ENCODE data around the gene RAB31.

The RAB31 gene

GRCh38 chr18:9694174-9694573 lies 13.9 kb upstream of the RAB31 start:
- no peak for DNase-seq (ENCODE audit: low spot score)

- DNase-seq (ENCODE audit: low spot score), result no peak
These were observed 13.1 kb upstream of the RAB31 start for GRCh38 chr18:9694952-9695495.

GRCh38 chr18:9695605-9696004 lies 12.5 kb upstream of the RAB31 start:
- no peak for DNase-seq (ENCODE audit: low spot score)

DNA sequence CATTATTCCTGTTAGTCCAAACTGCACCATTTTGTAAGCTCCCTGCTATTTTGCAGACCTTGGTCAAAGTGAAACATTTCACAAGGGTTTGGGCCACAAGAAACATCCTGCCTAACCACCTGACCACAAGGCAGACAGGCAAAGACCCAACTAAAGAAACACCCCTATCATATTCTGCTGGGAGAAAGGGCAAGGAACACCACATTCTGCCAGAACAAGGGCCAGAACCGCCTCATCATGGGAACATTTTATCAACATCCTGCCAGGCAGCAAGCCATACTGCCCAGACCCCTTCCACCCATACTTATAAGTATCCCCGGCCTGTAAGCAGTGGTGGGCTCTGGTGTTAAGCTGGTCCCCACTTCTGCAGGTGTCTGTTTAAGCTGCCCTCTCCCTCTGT lies 12.0 kb upstream of the RAB31 start:
- no peak for DNase-seq (ENCODE audit: low spot score)

GRCh38 chr18:9696701-9697100 lies 11.4 kb upstream of the RAB31 start:
- DNase-seq (ENCODE audit: low spot score), result no peak

DNA sequence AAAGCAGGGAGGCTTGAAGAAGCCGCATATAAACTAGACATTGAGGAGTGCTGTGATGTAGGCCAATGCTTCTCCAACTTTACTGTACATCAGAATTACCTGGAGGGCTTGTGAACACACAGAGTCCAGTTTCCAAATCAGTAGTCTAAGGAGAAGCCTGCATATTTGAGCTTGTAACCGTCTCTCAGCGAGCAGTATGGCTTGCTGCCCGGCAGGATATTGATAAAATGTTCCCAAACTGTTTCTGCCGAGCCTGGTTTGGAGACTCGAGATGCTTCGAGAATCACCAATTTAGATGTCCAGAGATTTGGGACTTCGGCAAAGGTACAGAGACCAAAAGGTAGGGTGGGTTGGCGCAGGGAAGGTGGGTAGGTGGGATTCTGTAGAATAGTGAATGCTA lies 11.0 kb upstream of the RAB31 start:
- DNase-seq (ENCODE audit: low spot score), result no peak

DNA sequence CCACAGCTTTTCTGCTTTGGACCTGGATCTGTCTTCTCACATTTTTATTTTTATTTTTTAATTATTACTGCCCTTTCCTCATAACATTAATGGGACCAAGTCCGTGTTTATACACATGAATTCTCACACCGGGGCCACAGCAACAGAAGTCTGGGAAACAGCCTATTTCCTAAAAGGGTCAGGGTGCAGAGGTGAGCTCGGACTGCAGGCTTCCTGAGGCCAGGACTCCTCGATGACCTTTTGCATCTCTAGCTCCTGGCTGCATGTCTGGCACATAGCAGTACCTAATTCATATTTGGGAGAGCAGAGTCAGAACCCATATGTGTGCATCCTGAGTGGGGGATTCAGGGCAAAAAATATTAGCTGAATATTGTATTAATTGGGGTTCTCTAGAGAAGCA lies 9.6 kb upstream of the RAB31 start:
- DNase-seq (ENCODE audit: low spot score), result no peak

DNA sequence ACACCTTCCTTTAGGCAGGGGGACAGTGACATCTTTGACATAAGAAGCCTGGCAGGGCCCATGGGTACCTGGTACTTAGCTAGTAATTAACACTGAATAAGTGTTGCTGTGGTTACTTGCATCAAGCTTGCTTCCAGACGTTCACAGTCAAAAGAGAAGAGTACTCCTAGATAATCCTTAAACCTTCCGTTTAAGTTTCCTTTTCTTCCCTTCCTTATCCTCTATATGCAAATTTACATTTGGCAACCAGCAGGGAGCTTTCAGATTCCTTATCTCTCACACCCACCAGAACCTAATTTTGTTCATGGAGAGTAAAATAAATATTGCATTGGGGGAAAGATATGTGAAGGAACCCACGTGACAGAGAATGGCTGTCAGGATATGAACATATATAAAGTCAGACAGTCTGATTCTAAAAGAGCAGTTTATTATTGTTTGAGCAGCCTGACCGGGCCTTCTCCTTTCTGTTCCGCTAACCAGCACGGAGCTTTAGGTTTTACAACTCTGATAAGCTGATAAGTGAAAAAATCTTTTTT lies 7.8 kb upstream of the RAB31 start:
- no peak for DNase-seq (ENCODE audit: low spot score)

DNA sequence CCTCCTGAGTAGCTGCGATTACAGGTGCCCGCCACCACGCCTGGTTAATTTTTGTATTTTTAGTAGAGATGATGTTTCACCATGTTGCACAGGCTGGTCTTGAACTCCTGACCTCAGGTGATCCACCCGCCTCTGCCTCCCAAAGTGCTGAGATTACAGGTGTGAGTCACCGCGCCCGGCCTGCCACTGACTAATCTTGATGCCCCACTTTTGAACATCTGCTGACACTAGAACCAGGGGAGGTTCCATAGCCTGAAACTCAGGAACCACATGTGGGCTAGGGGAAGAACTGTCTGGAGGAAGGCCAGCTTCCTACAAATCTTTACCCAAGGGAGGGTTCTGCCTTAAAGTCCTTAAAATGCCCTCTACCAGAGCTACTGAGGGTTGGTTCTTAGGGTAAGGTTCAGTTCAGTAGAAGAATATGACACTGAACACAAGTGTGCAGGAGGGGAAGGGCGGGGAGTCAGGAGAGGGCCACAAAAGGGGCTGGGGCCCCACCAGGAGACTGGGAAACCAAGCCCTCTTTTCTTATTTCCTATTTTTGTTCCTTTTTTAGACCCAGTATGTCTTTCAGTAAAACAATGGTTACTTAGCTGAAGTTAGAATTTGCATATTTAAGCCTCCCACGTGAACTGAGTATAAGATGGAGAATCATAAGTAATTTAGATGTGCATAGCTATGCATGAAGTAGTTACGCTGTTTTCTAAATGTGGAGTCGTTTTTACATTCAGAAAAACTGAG lies 6.3 kb upstream of the RAB31 start:
- DNase-seq (ENCODE audit: low spot score), result no peak

- DNase-seq (ENCODE audit: low spot score), result no peak
These were observed 3.6 kb upstream of the RAB31 start for GRCh38 chr18:9704233-9705118.

DNA sequence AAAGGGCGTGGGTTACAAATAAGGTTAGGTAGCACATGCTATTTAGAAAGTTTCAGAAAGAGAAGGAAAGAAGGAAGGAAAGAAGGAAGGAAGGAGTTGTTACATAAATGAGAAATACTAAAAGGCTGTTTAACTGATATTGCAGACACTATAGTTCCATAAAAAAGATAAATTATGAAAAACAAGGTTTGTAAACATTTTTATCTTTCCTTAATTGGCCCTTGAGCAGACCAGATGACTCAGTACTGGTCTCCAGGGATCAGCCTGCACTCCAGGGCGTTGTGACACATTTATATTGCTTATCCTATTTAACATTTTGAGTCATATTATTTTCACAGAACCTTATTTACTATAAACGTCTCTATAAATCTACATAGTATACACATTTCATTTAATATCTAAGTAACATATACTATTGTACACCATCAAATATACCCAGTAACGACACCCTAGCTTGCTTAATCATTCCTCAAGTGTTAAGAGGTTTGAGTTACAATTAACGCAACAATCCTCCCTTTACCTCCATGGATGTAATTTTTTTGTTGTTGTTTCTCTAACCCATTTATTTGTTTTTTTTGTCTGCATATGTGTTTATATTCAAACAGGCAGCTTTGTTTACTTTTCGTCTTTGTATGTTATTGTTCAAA lies 2.8 kb upstream of the RAB31 start:
- DNase-seq (ENCODE audit: low spot score), result peak; percentile 64

DNA sequence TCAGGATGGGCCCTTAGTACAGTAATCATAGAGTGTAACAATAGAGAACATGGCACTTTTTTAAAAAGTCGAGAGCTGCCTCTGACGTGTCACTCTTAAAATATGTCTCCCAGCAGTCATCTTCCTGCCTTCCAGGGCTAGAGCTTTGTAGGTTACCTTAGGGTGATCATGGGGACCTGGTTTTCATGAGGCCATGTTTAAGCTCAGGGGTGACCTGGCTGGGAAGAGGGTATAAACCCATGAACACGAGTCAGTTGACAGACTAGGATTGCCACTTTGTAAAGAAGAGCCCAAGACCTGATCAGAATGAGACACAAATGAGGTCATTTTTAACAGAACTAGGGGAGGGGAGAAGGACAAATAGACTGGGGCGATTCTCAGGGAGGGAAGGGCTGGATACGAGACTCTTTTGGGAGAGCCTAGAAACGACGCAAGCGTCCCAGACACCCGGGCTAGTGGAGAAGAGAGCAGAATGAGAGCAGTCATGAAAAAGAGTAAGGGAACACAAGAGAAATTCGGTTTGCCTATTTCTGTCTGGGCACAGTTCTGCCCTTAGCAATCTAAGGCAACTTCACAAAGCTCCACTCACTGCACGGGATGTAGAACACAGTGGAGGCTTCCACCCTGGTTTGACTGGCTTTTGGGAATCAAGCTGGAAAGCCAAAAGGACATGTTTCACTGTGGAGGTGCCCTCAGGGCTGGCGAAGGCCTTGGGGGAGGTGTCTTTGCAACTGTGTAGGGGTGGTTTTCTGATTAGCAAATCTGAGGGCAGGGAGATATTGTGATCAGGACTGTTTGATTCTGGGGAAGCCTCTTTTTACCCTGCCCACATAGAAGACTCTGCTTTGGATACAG lies 1.8 kb upstream of the RAB31 start:
- DNase-seq (ENCODE audit: low spot score), result no peak

- no peak for DNase-seq (ENCODE audit: low spot score)
These were observed 582 bp upstream of the RAB31 start for GRCh38 chr18:9707381-9708056.

- no peak for DNase-seq (ENCODE audit: low spot score)
These were observed 568 bp downstream of the RAB31 start for GRCh38 chr18:9708434-9709303.

GRCh38 chr18:9709304-9709877 lies 1.3 kb downstream of the RAB31 start:
- no peak for DNase-seq (ENCODE audit: low spot score)

DNA sequence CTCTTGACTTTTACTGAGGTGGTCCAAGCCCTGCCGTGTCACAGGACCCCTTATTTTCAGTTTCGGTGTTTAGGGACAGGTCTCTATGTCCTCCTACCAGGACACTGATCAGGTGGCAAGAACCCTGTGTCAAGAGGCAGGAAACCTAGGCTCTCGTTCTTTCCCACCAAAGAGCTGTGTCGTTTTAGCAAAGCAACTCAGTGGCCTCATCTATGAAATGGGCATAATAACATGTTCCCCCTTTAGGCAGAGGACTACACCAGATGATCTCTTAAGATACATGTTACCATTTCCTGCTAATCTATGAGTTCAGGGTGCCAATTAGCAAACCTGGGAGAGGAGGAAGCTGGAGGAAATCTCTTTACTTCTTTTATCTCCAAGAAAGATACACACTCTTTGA lies 1.9 kb downstream of the RAB31 start:
- DNase-seq (ENCODE audit: low spot score), result no peak

- DNase-seq (ENCODE audit: low spot score), result no peak
These were observed 3.4 kb downstream of the RAB31 start for GRCh38 chr18:9711361-9712129.

GRCh38 chr18:9712130-9712577 lies 4.1 kb downstream of the RAB31 start:
- no peak for DNase-seq (ENCODE audit: low spot score)

GRCh38 chr18:9712611-9713010 lies 4.5 kb downstream of the RAB31 start:
- peak; percentile 19 for DNase-seq (ENCODE audit: low spot score)
